Mesodermal cell (in vitro differentiated cells): ENCODE data around the gene TMEM215.
"Not testable (repeated sequence)": the region's sequence is repeated elsewhere in the genome, so short reads cannot be mapped to it uniquely, and the experiment has no call there.

Source experiments
- H3K27ac ChIP-seq: 2 replicates; pipeline ENCODE4 v1.7.0; 2013; ENCODE audit warnings: mild to moderate bottlenecking, low read depth, low read length, moderate library complexity; ENCODE audit not compliant: severe bottlenecking
- H3K36me3 ChIP-seq: 2 replicates; pipeline ENCODE4 v1.7.1; 2013; ENCODE audit warnings: mild to moderate bottlenecking, low read length, moderate library complexity; ENCODE audit not compliant: control insufficient read depth, insufficient read depth
- H3K4me1 ChIP-seq: one replicate; pipeline ENCODE4 v1.7.1; 2013; ENCODE audit warnings: mild to moderate bottlenecking, low read length; ENCODE audit not compliant: insufficient read depth, control insufficient read depth, poor library complexity, severe bottlenecking
- H3K4me3 ChIP-seq: 2 replicates; pipeline ENCODE4 v1.7.0; 2013; ENCODE audit warnings: low read length, control low read depth, mild to moderate bottlenecking; ENCODE audit not compliant: insufficient read depth, poor library complexity, severe bottlenecking; ENCODE audit errors: extremely low read depth
- H3K9me3 ChIP-seq: 2 replicates; pipeline ENCODE4 v1.7.1; 2013; ENCODE audit warnings: mild to moderate bottlenecking, low read length, moderate library complexity; ENCODE audit not compliant: control insufficient read depth
- WGBS, 2 experiments: methylation state at CpG; one replicate each; pipeline ENCODE4 v1.1.5; 2013; ENCODE audit warnings: missing lambda C conversion rate in 2 of 2; ENCODE audit not compliant: insufficient coverage in 2 of 2; 5-methylcytosine and 5-hydroxymethylcytosine counted together

TMEM215 gene

DNA sequence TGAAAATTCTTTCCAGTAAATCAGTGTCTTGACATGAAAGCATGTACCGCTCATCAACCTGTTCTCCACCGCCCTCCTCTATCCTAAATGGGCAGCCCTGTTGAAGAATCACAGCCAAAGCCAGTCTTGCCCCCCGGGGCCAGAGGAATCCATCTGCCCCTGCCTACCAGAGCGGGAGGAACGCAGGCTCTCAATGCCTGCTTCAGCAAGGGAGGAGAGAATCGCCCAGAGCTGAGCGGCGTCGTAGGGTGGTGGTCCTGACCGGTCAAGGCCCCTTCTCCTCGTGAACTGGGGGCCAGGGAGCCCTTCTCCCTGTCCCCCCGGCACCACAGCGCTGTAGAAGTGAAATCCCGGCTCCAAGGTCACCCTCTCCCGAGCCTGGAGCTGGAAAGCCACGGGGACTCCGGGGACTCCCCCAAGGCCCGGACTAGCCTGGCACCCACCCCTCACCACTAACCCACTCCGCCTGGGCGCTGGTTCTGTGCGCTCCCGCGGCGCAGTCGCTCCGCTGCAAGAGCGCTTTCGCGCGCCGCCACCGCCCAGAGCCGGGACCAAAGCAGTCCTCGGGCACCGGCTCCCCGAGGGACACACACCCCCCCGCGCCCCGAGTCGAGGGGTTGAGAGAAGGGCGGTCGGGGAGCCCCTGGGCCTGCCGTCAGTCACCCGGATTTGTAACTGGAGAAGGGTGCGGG, 718 bp upstream of the TMEM215 start:
- no peaks in the 10 kb centered on the region for H3K36me3 ChIP-seq
- no peak overlapping the region for H3K27ac ChIP-seq
- WGBS, 2 experiments, result 1 to 3% methylated on average over 26 to 38 of the region's 45 CpGs
- H3K4me1 ChIP-seq, result no peaks in the 10 kb centered on the region
- peak overlapping the region; percentile 34 for H3K4me3 ChIP-seq
- no peaks in the 10 kb centered on the region for H3K9me3 ChIP-seq

DNA sequence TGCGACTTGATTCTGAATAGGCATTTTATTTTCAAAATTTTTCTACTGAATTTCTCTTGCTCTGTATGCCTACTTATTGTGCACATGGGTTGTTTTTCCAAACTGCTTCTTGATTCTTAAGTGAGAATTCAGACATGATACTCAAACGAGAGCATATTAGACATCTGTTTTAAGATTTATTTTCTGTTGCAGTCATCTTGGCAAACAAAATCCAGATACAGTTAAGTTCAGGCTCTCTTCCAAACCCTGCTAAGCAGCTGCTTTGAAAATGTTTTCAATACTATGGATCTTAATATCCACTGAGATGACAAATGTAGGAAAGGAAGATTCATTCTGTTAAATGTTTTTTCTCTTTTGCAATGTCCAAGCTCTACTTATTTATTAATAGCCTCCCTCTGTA, 4.5 kb downstream of the TMEM215 start:
- Histone ChIP-seq H3K27ac (no peak overlapping the region), H3K4me1 (no peaks in the 10 kb centered on the region), H3K36me3 (no peaks in the 10 kb centered on the region), H3K9me3 (no peaks in the 10 kb centered on the region), H3K4me3 (no peak overlapping the region)
- WGBS, 2 experiments, result 82% methylated on average over 2 of the region's 2 CpGs; no CpG with 5 or more reads in 1 of the 2 experiments

DNA sequence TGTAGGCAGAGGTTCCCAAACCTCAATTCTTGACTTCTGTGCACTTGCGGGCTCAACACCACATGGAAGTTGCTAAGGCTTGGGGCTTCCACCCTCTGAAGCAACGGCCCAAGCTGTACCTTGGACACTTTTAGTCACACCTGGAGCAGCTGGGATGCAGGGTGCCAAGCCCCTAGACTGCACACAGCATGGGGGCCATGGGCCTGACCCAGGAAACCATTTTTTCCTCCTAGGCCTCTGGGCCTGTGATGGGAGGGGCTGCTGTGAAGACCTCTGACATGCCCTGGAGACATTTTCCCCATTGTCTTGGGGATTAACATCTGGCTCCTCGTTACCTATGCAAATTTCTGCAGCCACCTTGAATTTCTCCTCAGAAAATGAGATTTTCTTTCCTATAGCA, 12.7 kb downstream of the TMEM215 start:
- H3K4me1 ChIP-seq, H3K36me3 ChIP-seq, H3K4me3 ChIP-seq, H3K27ac ChIP-seq: not testable (repeated sequence)
- H3K9me3 ChIP-seq, result peaks cover 16% of the 10 kb centered on the region
- WGBS, 2 experiments, result 52 to 59% methylated on average over 3 of the region's 3 CpGs

DNA sequence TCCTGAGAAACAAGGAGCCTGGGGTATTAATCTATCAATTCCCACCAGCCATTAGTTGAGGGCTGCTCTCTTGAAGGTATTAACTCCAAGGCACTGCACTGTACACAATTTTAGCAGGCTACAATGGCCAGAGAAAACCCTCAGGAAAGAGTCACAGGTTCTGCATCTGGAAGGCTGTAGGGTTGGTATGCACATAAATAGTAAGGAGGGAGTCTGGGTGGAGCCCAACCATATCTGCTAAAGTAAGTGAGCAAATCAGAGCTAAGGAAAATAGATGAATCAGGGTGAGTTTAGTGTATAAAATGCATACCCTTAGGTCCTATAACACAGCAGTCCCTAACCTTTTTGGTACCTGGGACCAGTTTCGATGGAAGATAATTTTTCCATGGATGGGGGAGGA, 18.2 kb downstream of the TMEM215 start:
- no peaks in the 10 kb centered on the region for H3K4me1 ChIP-seq
- H3K36me3 ChIP-seq, result no peaks in the 10 kb centered on the region
- H3K27ac ChIP-seq, result no peak overlapping the region
- H3K4me3 ChIP-seq, result no peak overlapping the region
- WGBS, 2 experiments, result no CpG with 5 or more reads among the region's 1 CpG
- peaks cover 5% of the 10 kb centered on the region for H3K9me3 ChIP-seq

DNA sequence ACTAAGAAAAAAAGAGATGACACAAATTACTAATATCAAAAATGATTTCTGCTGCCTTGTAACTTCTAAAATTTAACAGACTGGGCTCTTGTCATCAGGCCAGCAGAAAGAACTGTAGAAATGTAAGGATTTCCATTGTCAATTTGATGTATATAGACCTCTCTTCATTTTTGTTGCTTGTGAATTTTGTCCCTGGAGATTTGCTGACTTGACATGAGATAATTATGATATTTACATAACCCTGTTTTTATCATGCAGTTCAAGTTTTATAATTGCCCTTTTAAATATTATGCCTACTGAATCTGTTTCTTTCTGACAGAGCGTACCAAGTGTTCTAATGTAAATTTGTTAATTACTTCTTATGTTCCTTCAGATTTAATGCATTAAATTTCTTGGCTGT, 23.9 kb downstream of the TMEM215 start:
- H3K9me3 ChIP-seq, result no peaks in the 10 kb centered on the region
- no peaks in the 10 kb centered on the region for H3K36me3 ChIP-seq
- no CpG with 5 or more reads among the region's 1 CpG for WGBS, 2 experiments
- H3K27ac ChIP-seq, result no peak overlapping the region
- H3K4me3 ChIP-seq, result no peak overlapping the region
- no peaks in the 10 kb centered on the region for H3K4me1 ChIP-seq

DNA sequence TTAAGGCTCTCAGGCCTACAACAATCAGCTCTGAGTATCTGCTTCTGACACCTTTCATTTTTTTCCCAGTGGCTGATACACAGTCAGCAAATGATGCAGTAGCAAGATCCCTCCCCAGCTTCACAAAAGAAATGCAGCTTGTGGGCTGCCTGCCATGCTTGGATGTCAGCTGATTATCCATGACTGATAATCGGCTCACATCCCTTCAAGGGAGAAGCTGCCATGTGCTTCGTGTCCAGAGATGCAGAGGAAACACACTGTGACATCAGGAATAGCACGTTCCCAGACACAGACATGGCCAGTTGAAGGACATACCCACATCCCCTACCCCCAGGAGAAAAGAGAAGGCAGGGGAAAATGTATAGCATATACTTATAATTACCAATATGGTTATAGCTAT, 27.9 kb downstream of the TMEM215 start:
- no peak overlapping the region for H3K27ac ChIP-seq
- H3K4me3 ChIP-seq, result no peak overlapping the region
- 80% methylated on average over 1 of the region's 3 CpGs; no CpG with 5 or more reads in 1 of the 2 experiments for WGBS, 2 experiments
- no peaks in the 10 kb centered on the region for H3K9me3 ChIP-seq
- H3K4me1 ChIP-seq, result no peaks in the 10 kb centered on the region
- H3K36me3 ChIP-seq, result no peaks in the 10 kb centered on the region

DNA sequence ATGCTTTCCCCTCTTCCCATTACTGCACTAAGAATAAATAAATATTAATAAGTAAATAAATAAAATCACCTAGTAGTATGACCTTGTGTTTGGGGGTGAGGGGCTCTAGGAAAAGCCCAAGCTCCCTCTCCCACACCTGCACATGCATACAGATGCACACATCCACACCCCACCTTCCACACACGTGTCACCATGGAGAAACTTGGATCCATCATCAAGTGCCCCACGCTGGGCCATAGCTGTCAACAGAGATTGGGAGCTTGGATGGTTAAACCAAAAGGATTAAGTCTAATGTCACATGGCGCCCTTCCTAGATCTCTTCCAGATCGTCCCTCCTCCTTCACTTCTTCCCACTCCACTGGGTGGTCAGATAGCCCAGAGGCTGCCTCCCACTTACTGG, 37.0 kb downstream of the TMEM215 start:
- 70% methylated on average over 4 of the region's 4 CpGs; no CpG with 5 or more reads in 1 of the 2 experiments for WGBS, 2 experiments
- Histone ChIP-seq H3K9me3 (no peaks in the 10 kb centered on the region), H3K36me3 (no peaks in the 10 kb centered on the region), H3K4me1 (no peaks in the 10 kb centered on the region), H3K27ac (no peak overlapping the region), H3K4me3 (no peak overlapping the region)

DNA sequence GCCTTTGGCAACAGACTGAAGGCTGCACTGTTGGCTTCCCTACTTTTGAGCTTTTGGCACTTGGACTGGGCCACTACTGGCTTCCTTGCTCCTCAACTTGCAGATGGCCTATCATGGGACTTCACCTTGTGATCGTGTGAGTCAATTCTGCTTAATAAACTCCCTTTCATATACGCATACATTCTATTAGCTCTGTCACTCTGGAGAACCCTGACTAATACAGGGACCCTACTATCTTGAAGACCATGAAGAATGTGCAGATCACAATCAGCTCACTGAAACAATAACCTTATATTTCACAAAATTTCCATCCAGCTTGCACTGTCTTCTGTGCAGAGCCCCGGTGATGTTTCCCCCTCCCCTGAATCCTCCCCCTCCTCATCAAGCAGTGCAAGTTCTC, 39.8 kb downstream of the TMEM215 start:
- no peaks in the 10 kb centered on the region for H3K9me3 ChIP-seq
- H3K4me3 ChIP-seq, result no peak overlapping the region
- H3K4me1 ChIP-seq, result no peaks in the 10 kb centered on the region
- H3K36me3 ChIP-seq, result no peaks in the 10 kb centered on the region
- H3K27ac ChIP-seq, result no peak overlapping the region
- WGBS, 2 experiments, result 88 to 90% methylated on average over 2 of the region's 3 CpGs

DNA sequence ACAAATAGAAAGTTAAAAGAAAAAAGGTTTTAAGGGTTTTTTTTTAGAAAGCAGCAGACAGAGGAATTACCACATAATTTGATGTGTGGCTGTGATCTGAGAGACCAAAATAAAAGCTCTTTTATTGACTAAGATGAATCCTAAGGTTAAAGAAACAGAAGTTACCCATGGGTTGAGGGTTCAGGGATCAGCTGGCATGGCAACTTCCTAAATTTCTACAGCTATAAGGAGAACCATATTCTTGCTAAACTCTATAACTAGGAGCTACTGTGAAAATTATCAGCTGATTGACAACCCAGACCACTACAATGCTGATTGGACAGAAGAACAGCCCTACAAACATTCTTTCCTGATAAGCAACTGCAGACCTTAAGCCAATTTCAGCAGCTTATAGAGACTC, 40.2 kb downstream of the TMEM215 start:
- no peaks in the 10 kb centered on the region for H3K4me1 ChIP-seq

DNA sequence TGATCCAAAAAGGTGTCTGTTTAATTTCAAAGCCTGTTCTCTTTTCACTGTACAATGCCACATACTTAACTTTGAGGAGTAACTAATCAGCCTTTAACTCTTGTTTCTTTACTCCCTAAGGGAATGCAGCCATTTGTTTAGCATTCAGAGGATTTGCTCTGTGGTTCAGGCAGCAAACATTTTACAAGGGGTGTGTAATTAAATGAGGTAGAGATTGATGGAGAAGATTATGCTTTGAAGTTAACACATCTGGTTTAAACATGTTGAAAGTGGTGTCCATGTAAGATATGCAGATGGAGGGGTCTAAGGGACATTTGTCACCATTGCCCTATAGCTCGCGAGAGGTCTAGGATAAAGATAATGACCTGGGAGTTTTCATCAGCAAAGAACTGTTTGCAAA, 41.9 kb downstream of the TMEM215 start:
- Histone ChIP-seq H3K4me1 (no peaks in the 10 kb centered on the region), H3K36me3 (no peaks in the 10 kb centered on the region), H3K4me3 (no peak overlapping the region), H3K9me3 (no peaks in the 10 kb centered on the region), H3K27ac (no peak overlapping the region)
- WGBS, 2 experiments, result 90 to 94% methylated on average over 2 of the region's 2 CpGs

More for the DNA sequence above, 40.2 kb downstream of the TMEM215 start:
- no peak overlapping the region for H3K27ac ChIP-seq
- H3K36me3 ChIP-seq, result no peaks in the 10 kb centered on the region
- H3K4me3 ChIP-seq, result no peak overlapping the region
- H3K9me3 ChIP-seq, result no peaks in the 10 kb centered on the region

DNA sequence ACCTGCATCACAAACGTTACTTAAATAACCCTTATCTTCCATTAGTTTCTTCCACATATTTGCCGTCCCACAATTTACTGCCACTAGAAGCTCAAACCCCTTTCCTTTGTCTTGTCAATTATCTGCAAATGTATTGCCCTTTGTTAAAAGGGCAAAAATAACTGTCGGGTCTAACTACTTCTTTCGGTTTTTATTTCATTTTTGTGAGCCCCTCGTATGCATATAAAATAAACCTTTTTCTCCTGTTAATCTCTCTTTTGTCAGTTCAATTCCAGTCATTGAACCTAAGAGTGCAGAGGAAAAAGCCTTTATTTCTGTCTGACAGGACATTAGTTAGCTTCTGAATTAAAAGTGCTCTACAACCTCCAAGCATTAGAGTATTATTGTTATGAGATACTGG, 45.5 kb downstream of the TMEM215 start:
- no peak overlapping the region for H3K27ac ChIP-seq
- WGBS, 2 experiments, result 73 to 90% methylated on average over 4 to 5 of the region's 5 CpGs
- no peak overlapping the region for H3K4me3 ChIP-seq
- H3K9me3 ChIP-seq, result no peaks in the 10 kb centered on the region
- no peaks in the 10 kb centered on the region for H3K4me1 ChIP-seq
- no peaks in the 10 kb centered on the region for H3K36me3 ChIP-seq
